Upper lobe of right lung (tissue), 1 donor: ENCODE data around the gene GP5. TPM values are rescaled to one million over a fixed set of nuclear protein-coding genes. Genes with fewer than 3 reads are reported as not detected.

Experiments
- ATAC-seq: fragments of 200-7000 bp; cut with Tn5 transposase; one replicate; pipeline ENCODE4 v1.9.1; 2020; ENCODE audit warnings: mild to moderate bottlenecking, moderate library complexity
- DNase-seq: peaks from one replicate; pipeline ENCODE4 v3.0.0-alpha.2; 2020
- H3K27ac ChIP-seq: fragments of 200-600 bp; one replicate; pipeline ENCODE4 v1.8.0; 2022
- H3K27me3 ChIP-seq: fragments of 200-600 bp; one replicate; pipeline ENCODE4 v1.8.0; 2022; ENCODE audit warnings: mild to moderate bottlenecking
- H3K36me3 ChIP-seq: fragments of 200-600 bp; one replicate; pipeline ENCODE4 v1.8.0; 2022
- H3K4me1 ChIP-seq: fragments of 200-600 bp; one replicate; pipeline ENCODE4 v1.8.0; 2022
- H3K4me3 ChIP-seq: fragments of 200-600 bp; one replicate; pipeline ENCODE4 v1.8.0; 2022; ENCODE audit warnings: mild to moderate bottlenecking
- H3K9me3 ChIP-seq: fragments of 200-600 bp; one replicate; pipeline ENCODE4 v1.8.0; 2022
- CTCF ChIP-seq: fragments of 200-600 bp; IDR thresholded peaks from one replicate; pipeline ENCODE4 v1.8.0; 2022; ENCODE audit warnings: antibody characterized with exemption
- intact Hi-C: fragments of 100-400 bp; cut with DNase I; formaldehyde crosslinking; loops from one replicate; pipeline ENCODE4 v1.11.0; 2022
- total RNA-seq: library from RNA; stranded (reverse); fragmentation: NEBNext Ultra II Directional; extraction: Animal tissue kit (Norgen Biotek cat#: 25700); gene quantifications from one replicate; pipeline ENCODE4 v1.2.1, GENCODE V29; 2021
- donor health status: DM: no; HTN: yes; CAD: no; lungs with severe emphysema.

Gene GP5
- total RNA-seq, 1 donor from 2014 or later = 0.26 TPM

- no peak overlapping the region for H3K4me3 ChIP-seq
- ATAC-seq (no peak), DNase-seq (no peak)
- no peaks in the 10 kb centered on the region for H3K9me3 ChIP-seq
- intact Hi-C loops = no loop called here
- TF ChIP-seq CTCF = no peak
- no peaks in the 10 kb centered on the region for H3K4me1 ChIP-seq
- H3K27me3 ChIP-seq = peaks cover 9% of the 10 kb centered on the region
- H3K27ac ChIP-seq = no peak overlapping the region
- H3K36me3 ChIP-seq = no peaks in the 10 kb centered on the region
These were observed 33.5 kb downstream of the GP5 start for GRCh38 chr3:194365526-194365925.

GRCh38 chr3:194364652-194365434, 34.2 kb downstream of the GP5 start:
- Histone ChIP-seq H3K36me3 (no peaks in the 10 kb centered on the region), H3K27me3 (peaks cover 9% of the 10 kb centered on the region), H3K4me3 (no peak overlapping the region), H3K9me3 (no peaks in the 10 kb centered on the region), H3K4me1 (no peaks in the 10 kb centered on the region), H3K27ac (no peak overlapping the region)
- DNase-seq = no peak
- peak; percentile 22 for ATAC-seq
- intact Hi-C loops = no loop called here
- no peak for TF ChIP-seq CTCF

GRCh38 chr3:194364314-194364651, 34.8 kb downstream of the GP5 start:
- DNase-seq (no peak), ATAC-seq (no peak)
- Histone ChIP-seq H3K27me3 (peaks cover 9% of the 10 kb centered on the region), H3K4me3 (no peak overlapping the region), H3K4me1 (no peaks in the 10 kb centered on the region), H3K9me3 (no peaks in the 10 kb centered on the region), H3K36me3 (no peaks in the 10 kb centered on the region), H3K27ac (no peak overlapping the region)
- no peak for TF ChIP-seq CTCF
- intact Hi-C loops = no loop called here

GRCh38 chr3:194360568-194360967, 38.5 kb downstream of the GP5 start:
- intact Hi-C loops = no loop called here
- no peak overlapping the region for H3K4me3 ChIP-seq
- H3K4me1 ChIP-seq = no peaks in the 10 kb centered on the region
- no peak for DNase-seq
- H3K36me3 ChIP-seq = no peaks in the 10 kb centered on the region
- no peak for ATAC-seq
- no peaks in the 10 kb centered on the region for H3K9me3 ChIP-seq
- no peak for TF ChIP-seq CTCF
- no peaks in the 10 kb centered on the region for H3K27me3 ChIP-seq
- no peak overlapping the region for H3K27ac ChIP-seq

- ATAC-seq = no peak
- DNase-seq = no peak
- Histone ChIP-seq H3K27ac (no peak overlapping the region), H3K27me3 (no peaks in the 10 kb centered on the region), H3K4me1 (no peaks in the 10 kb centered on the region), H3K36me3 (no peaks in the 10 kb centered on the region), H3K9me3 (no peaks in the 10 kb centered on the region), H3K4me3 (no peak overlapping the region)
- intact Hi-C loops = no loop called here
- no peak for TF ChIP-seq CTCF
These were observed 41.4 kb downstream of the GP5 start for GRCh38 chr3:194357681-194358080.

- no peak for DNase-seq
- Histone ChIP-seq H3K4me3 (no peak overlapping the region), H3K36me3 (no peaks in the 10 kb centered on the region), H3K4me1 (no peaks in the 10 kb centered on the region), H3K9me3 (no peaks in the 10 kb centered on the region), H3K27me3 (no peaks in the 10 kb centered on the region), H3K27ac (no peak overlapping the region)
- intact Hi-C loops = no loop called here
- no peak for ATAC-seq
- no peak for TF ChIP-seq CTCF
These were observed 43.7 kb downstream of the GP5 start for GRCh38 chr3:194355379-194355778.
